GM18907 (cell line): ENCODE measurements around the gene CCDC187.
A peak's percentile ranks its signal among the peaks of the same experiment; 100 is the strongest.

Source experiments
- ATAC-seq: cut with Tn5 transposase; IDR thresholded peaks from one replicate; pipeline ENCODE4 v1.9.1; 2021; ENCODE audit warnings: mild to moderate bottlenecking, moderate library complexity; ENCODE audit not compliant: unreplicated experiment

CCDC187 gene

DNA sequence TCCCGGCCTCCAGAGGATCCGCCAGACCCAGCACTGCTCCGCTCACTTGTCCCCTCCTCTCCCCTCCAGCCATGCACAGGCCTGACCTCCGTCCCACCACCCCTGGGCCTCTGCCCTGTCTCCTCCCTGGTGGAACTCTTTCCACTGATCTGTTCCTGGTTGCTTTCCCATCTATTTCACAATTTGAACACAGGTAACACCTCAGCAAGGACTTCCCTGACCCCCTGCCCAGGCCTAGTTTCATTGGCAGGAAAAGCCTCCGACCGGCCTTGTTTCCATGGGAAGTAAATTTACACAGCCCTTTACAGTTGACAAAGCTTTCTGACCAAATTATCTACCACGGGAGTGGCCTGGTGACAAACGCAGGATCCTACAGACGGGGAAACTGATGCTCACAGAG is 73.1 kb downstream of the CCDC187 start:
- no peak for ATAC-seq

GRCh38 chr9:136230365-136230764 is 73.5 kb downstream of the CCDC187 start:
- ATAC-seq = no peak

GRCh38 chr9:136229096-136230065 is 74.5 kb downstream of the CCDC187 start:
- ATAC-seq = no peak

DNA sequence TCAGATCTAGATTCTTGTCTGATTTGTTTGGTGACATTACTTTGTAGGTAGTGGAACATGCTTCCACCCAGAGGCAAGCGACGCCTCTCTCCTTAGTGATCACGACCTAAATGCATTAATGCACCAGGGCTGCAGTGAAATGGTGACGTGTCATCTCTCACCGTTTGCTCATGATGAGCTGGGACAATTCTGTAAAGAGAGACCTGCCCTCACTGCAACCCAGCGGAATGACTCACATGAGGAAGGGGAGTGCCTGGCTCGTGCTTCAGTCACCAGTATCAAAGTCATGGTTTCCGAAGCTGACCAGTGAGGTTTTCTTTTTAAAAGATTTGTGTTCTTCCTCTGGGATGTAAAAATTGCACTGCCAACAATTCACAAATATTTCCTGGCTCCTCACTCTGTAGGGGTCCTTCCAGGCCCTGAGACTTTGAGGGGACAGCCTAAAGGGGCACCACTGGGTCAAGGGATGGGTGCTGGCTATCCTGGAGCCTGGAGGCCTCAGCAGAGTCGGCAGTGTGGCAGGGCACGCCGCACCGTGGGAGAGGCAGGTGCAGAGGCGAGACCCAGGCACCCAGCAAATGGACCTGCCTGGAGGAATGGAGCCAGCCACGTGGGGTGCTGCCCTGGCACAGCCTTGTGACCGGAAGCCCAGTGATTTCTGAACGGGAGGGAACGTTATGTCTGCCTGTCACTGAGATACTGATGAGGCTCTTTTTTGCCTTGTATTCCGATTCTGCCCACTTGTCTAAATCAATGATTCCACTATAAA is 75.6 kb downstream of the CCDC187 start:
- no peak for ATAC-seq

DNA sequence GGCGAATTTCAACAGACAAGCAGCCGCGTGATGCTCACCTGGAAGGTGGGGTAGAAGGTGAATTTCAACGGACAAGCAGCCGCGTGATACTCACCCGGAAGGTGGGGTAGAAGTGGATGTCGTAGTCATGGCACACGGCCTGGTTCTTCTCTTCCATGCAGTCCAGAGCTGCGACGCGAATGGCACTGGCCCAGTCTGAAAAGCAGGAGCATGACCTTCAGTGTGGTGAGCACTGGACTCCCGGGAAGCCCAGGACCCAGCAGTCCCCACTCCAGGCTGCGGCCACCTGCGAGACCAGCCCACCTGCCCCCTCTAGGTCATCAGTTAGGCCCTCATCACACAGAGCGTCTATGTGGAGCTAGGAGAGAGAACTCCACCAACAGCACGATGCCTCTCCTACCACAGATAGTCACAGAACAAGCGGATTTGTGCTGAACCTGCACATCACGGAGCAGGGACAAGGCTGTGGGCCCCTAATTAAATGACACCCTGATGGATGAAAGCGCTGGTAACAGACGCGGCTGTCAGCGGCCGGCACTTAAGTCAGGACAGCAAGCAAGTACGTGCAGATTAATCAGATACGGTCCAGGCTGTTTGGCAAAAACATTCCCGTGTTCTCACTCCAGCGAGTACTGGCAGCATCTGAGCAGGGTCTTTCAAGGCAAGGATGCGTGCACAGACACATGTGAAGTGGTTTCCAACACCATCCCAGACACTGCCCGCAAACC is 77.0 kb downstream of the CCDC187 start:
- no peak for ATAC-seq

- ATAC-seq = peak; percentile 56
Measured at GRCh38 chr9:136225748-136226679, 77.9 kb downstream of the CCDC187 start.

- ATAC-seq = peak; percentile 57
Measured at GRCh38 chr9:136225366-136225747, 78.5 kb downstream of the CCDC187 start.

DNA sequence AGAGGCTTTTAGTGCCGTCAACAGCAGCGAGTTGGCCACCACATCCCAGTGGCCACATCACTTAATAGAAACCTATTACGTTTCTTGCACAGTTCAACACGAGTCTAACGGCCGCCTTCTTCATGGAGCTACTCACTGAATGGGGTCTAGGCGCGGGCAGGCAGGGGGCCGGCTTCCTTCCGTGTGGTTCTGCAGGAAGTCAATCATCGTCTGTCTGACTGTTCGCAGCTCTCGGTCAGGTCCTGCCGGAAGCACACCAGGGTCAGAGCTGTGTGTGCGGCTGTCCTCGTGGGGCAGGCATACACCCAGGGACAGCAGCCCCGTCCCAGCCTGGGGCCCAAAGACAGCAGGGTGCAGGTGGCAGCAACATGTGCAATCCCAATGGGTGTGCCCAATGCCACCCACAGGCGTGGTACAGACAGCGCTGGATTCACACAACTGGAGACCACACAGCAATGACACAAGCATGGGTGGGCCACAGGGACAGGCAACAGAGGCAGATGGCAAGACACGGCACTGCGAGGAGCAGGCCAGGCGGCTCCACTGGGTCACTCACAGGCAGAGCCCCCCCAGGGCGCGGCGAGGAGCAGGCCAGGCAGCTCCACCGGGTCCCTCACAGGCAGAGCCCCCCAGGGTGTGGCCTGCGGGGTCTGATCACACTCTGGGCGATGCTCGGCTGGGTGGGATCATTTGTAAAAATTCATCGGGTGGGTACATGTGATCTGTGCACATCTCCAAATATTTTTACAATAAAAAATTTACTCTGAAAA is 79.8 kb downstream of the CCDC187 start:
- ATAC-seq = no peak

DNA sequence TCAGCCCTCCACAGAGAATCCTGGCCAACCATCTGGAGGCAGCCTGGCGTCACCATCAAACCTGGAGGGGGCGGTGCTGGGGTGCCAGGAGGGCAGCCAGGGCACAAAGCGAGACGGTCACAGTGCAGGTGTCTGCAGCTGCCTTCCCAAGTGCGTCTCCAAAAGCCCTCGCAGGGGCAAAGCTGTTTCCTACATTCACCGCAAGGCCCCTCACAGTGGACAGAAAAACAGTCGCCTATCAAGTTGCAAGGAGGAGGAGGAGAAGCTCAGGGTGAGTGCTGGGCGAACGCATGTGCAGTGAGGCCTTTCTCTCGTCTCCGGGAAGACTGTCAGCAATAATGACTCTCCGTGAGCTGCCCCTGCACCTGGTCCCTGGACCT is 81.0 kb downstream of the CCDC187 start:
- no peak for ATAC-seq

DNA sequence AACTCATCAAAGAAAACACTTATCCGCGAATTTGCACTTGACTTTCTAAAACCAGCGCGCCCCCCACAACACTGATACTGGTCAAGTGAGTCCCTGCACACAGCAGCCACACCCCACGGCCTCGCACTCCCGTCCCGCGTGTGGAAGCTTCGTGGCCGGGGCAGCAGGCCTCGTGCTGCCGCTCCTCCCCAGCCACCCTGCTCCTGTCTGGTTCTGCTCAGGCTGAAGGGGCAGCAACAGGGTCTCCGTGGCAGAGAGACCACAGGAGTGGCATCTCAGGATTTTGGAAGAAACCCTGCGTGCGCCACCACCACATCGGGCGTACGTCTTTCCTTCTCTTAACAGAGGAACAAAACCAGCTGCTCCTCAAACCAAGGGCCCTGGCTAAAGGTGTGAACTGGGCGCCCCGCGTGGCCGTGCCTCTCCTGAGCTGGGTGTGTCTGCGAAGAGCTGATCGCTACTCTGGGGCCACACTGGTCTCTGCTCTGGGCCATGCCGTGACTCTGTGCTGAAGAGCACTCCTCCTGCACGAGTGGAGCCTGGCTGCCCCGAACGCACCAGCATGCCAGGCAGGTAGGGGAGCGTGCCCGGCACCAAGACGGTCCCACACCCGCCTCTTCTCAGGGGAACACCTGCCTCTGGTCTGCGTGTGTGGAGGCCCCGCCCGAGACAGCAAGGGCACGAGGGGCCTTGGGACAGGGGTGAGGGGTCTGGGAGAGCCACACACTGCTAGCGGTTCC is 81.6 kb downstream of the CCDC187 start:
- ATAC-seq = no peak

DNA sequence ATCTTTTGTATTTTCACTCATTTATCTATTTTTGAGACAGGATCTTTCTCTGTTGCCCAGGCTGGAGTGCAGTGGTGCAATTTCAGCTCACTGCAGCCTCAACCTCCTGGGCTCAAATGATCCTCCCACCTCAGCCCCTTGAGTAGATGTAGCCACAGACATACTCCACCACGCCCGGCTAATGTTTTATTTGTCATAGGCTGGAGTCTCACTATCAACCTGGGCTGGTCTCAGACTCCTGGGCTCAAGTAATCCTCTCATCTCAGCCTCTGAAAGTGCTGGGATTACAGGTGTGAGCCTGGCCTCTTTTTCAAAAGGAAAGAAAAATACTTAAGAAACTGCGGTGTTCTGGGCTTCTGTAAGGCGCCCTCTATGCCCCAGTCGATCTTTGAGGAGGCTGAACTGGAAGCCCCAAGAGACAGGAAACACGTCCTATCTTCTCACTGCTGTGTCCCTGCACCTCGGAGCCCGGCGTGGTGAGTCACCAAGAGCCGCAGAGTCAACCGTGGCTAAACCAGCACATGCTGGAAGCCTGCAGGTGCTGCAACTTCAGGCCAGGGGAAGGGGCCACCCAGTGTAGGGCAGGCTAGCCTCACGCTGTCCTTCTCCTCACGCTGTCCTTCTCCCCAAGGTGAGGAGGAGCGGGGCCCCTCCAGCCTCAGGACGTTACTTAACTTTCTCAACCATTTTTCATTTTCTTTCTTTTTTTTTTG is 83.7 kb downstream of the CCDC187 start:
- ATAC-seq = no peak

GRCh38 chr9:136219276-136219675 is 84.6 kb downstream of the CCDC187 start:
- no peak for ATAC-seq

GRCh38 chr9:136218673-136219072 is 85.2 kb downstream of the CCDC187 start:
- ATAC-seq = no peak

DNA sequence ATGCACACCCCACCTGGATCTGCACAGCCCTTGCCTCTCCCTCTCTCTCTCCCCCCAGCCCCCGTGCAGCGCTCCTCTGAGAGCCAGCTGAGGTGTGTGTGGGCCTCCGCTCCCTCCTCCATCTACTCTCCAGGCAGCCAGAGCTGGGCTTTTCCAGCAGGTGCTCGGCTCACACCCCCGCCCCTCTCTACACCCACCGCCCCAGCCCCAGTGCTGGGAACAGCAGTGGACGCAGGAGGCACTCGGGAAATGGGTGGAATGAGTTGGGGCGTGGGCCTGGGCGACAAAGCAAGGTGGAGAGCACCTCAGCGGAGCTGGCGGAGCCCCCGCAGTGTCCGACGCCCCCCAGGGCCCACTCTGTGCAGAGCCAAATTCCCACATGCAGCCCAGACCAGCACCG is 85.6 kb downstream of the CCDC187 start:
- ATAC-seq = no peak

- ATAC-seq = no peak
Measured at GRCh38 chr9:136216541-136217244, 87.2 kb downstream of the CCDC187 start.

DNA sequence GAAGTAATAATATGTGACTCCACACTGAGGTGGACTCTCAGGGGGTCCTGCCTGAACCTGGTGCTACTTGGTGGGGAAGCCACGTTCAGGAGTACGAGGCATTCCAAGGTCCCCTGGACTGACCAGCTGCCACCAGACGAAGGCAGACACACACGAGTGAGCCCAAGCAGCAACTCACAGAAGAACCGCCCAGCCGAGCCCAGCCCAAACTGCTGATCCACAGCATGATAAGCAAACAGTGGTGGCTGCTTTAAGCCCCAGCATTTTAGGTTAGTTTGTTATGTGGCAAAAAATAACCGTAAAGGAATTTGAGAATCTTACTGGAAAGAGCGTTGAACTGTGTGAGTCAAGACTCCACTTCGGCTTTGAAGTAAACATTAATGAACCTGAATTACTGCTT is 90.2 kb downstream of the CCDC187 start:
- ATAC-seq = no peak

GRCh38 chr9:136212345-136212950 is 91.4 kb downstream of the CCDC187 start:
- no peak for ATAC-seq
